A673 (cell line): ENCODE measurements around the gene HMX1. TPM values are rescaled to one million over a fixed set of nuclear protein-coding genes. Genes with fewer than 3 reads are reported as not detected.

Source experiments
- BruUV-seq: library from RNA; stranded (reverse); fragments of 400-500 nt; replicated peaks from 2 replicates; lab custom pipeline; 2021; lab: Mats Ljungman, UMichigan
- CTCF ChIA-PET: fragments of 300-600 bp; sonication (Branson Sonifier 250); formaldehyde crosslinking; loops from one replicate; lab custom pipeline; 2022; ENCODE audit warnings: antibody characterized with exemption; lab: Charles Lee
- POLR2A ChIA-PET: fragments of 300-600 bp; sonication (Branson Sonifier 250); formaldehyde crosslinking; loops from one replicate; lab custom pipeline; 2022; ENCODE audit warnings: antibody characterized with exemption; ENCODE audit not compliant: low non-redundant PET; lab: Charles Lee
- DNase-seq: peaks from one replicate; pipeline ENCODE4 v3.0.0-alpha.2; 2015; ENCODE audit warnings: low spot score
- H3K27ac ChIP-seq: fragments of 200-600 bp; sonication (generic); 2 replicates; pipeline ENCODE4 v1.5.1; 2016; ENCODE audit warnings: mixed run types, low read depth, mild to moderate bottlenecking, mixed read lengths, antibody characterized with exemption, low read length; ENCODE audit not compliant: poor library complexity, severe bottlenecking
- H3K27me3 ChIP-seq: fragments of 200-600 bp; sonication (generic); replicated peaks from 2 replicates; pipeline ENCODE4 v1.6.1; 2017; ENCODE audit warnings: mixed run types, low read depth, mild to moderate bottlenecking, mixed read lengths, antibody characterized with exemption, low read length; ENCODE audit not compliant: insufficient read depth, poor library complexity
- H3K36me3 ChIP-seq: fragments of 200-600 bp; sonication (generic); 2 replicates; pipeline ENCODE4 v1.6.1; 2016; ENCODE audit warnings: mixed run types, mild to moderate bottlenecking, mixed read lengths, antibody characterized with exemption, low read length; ENCODE audit not compliant: insufficient read depth, poor library complexity, severe bottlenecking
- H3K4me1 ChIP-seq: fragments of 200-600 bp; sonication (generic); 2 replicates; pipeline ENCODE4 v1.6.1; 2017; ENCODE audit warnings: mixed run types, mild to moderate bottlenecking, mixed read lengths, antibody characterized with exemption, low read length; ENCODE audit not compliant: insufficient read depth, poor library complexity, severe bottlenecking
- H3K4me3 ChIP-seq: fragments of 200-600 bp; sonication (generic); 2 replicates; pipeline ENCODE4 v1.5.1; 2016; ENCODE audit warnings: low read depth, mixed run types, mild to moderate bottlenecking, mixed read lengths, low read length; ENCODE audit not compliant: poor library complexity, severe bottlenecking
- H3K9me3 ChIP-seq: fragments of 200-600 bp; sonication (generic); 2 replicates; pipeline ENCODE4 v1.6.1; 2016; ENCODE audit warnings: mixed run types, low read depth, mild to moderate bottlenecking, mixed read lengths, antibody characterized with exemption, low read length; ENCODE audit not compliant: poor library complexity, severe bottlenecking
- EZH2 ChIP-seq: fragments of 200-600 bp; sonication (generic); IDR thresholded peaks from 2 replicates; pipeline ENCODE4 v1.6.1; 2017; ENCODE audit warnings: borderline replicate concordance, low read depth, mild to moderate bottlenecking, mixed read lengths, antibody characterized with exemption, low read length; ENCODE audit not compliant: poor library complexity, severe bottlenecking
- intact Hi-C: fragments of 100-400 bp; cut with micrococcal nuclease; formaldehyde crosslinking; loops from one replicate; pipeline ENCODE4 v1.10.0; 2022; ENCODE audit not compliant: unreplicated experiment
- total RNA-seq: library from RNA; stranded (reverse); gene quantifications from 2 replicates; pipeline ENCODE4 v1.2.3, GENCODE V29; 2021
- TF ChIP-seq, protein P1 (sequence below): fragments of 300-800, 200-600 bp; sonication (generic); conservative IDR thresholded peaks from 2 replicates; pipeline ENCODE4 v1.5.1; 2017; ENCODE audit warnings: low read depth, mild to moderate bottlenecking, antibody characterized with exemption, low read length, moderate library complexity, mixed read lengths

The HMX1 gene
- total RNA-seq, 1 experiment from 2014 or later = 0.26 TPM

GRCh38 chr4:8844976-8845690 is 26.5 kb downstream of the HMX1 start:
- no peak for DNase-seq
- Histone ChIP-seq H3K4me3 (no peak overlapping the region), H3K9me3 (peaks cover 4% of the 10 kb centered on the region), H3K36me3 (no peaks in the 10 kb centered on the region), H3K27me3 (peaks cover 7% of the 10 kb centered on the region), H3K27ac (no peak overlapping the region), H3K4me1 (no peaks in the 10 kb centered on the region)
- intact Hi-C loops = no loop called here
- no peak for TF ChIP-seq EZH2
- TF ChIP-seq, protein P1, sequence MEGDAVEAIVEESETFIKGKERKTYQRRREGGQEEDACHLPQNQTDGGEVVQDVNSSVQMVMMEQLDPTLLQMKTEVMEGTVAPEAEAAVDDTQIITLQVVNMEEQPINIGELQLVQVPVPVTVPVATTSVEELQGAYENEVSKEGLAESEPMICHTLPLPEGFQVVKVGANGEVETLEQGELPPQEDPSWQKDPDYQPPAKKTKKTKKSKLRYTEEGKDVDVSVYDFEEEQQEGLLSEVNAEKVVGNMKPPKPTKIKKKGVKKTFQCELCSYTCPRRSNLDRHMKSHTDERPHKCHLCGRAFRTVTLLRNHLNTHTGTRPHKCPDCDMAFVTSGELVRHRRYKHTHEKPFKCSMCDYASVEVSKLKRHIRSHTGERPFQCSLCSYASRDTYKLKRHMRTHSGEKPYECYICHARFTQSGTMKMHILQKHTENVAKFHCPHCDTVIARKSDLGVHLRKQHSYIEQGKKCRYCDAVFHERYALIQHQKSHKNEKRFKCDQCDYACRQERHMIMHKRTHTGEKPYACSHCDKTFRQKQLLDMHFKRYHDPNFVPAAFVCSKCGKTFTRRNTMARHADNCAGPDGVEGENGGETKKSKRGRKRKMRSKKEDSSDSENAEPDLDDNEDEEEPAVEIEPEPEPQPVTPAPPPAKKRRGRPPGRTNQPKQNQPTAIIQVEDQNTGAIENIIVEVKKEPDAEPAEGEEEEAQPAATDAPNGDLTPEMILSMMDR = no peak
- no TSS peak for BruUV-seq
- CTCF ChIA-PET = no interaction called here
- POLR2A ChIA-PET = no interaction called here

DNA sequence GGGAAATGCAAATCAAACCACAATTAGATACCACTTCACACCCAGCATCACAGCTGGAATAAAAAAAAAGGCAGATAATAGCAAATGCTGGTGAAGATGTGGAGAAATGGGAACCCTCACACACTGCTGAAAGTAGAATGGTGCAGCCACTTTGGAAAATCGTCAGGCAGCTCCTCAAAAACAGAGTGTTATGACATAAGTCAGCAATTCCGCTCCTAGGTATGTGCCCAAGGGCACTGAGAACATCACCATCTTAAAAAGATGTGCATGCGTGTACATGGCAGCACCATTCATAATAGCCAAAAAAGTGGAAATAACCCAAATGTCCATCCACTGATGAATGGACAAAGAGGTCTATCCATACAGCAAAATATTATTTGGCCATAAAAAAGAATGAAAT is 28.0 kb downstream of the HMX1 start:
- intact Hi-C loops = no loop called here
- no peak for DNase-seq
- ChIA-PET POLR2A (no interaction called here), CTCF (no interaction called here)
- H3K4me1 ChIP-seq = no peaks in the 10 kb centered on the region
- no peak overlapping the region for H3K4me3 ChIP-seq
- H3K27me3 ChIP-seq = no peaks in the 10 kb centered on the region
- no peak overlapping the region for H3K27ac ChIP-seq
- TF ChIP-seq, protein P1 = no peak
- TF ChIP-seq EZH2 = no peak
- no peaks in the 10 kb centered on the region for H3K36me3 ChIP-seq
- BruUV-seq = no TSS peak
- peaks cover 4% of the 10 kb centered on the region for H3K9me3 ChIP-seq

DNA sequence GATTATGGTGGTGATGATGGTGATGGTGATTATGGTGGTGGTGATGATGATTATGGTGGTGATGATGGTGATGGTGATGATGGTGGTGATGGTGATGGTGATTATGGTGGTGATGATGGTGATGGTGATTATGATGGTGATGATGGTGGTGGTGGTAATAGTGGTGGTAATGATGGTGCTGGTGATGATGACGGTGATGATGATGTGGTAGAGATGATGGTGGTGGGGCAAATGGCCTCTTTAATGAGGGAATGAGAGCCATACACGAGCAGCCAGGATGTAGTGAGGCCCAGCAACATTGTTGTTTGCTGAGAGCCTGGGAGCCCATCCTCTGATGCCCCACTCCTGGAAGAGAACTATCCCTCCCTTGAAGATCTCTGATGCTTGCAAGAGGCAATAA is 29.0 kb downstream of the HMX1 start:
- no peak overlapping the region for H3K4me3 ChIP-seq
- no peak for TF ChIP-seq EZH2
- TF ChIP-seq, protein P1 = no peak
- DNase-seq = no peak
- no peaks in the 10 kb centered on the region for H3K27me3 ChIP-seq
- intact Hi-C loops = no loop called here
- BruUV-seq = no TSS peak
- ChIA-PET POLR2A (no interaction called here), CTCF (no interaction called here)
- H3K9me3 ChIP-seq = peaks cover 4% of the 10 kb centered on the region
- H3K36me3 ChIP-seq = no peaks in the 10 kb centered on the region
- H3K4me1 ChIP-seq = no peaks in the 10 kb centered on the region
- no peak overlapping the region for H3K27ac ChIP-seq
